Natural killer cell (primary cell): ENCODE data around the gene MRGPRG. TPM values are rescaled to one million over a fixed set of nuclear protein-coding genes. Genes with fewer than 3 reads are reported as not detected.

Experiments used
- ATAC-seq, 3 donors: fragments of 150-1000 bp in 2 of 3; fragments of 200-7000 bp in 1 of 3; cut with Tn5 transposase; 1 replicate in 1 of 3; 2 replicates in 2 of 3; pipeline ENCODE4 v1.10.0; 2021; ENCODE audit warnings: mild to moderate bottlenecking in 2 of 3, moderate library complexity in 2 of 3
- DNase-seq, 2 donors: peaks; one replicate each; pipeline versions ENCODE4 v3.0.0 to v3.0.0-alpha.2; 2013 to 2021; ENCODE audit warnings: mixed read lengths in 1 of 2
- H3K27ac ChIP-seq: one replicate; pipeline ENCODE4 v1.5.1; 2013; ENCODE audit warnings: mild to moderate bottlenecking, low read length
- H3K27me3 ChIP-seq: one replicate; pipeline ENCODE4 v1.6.1; 2013; ENCODE audit warnings: low read length; ENCODE audit not compliant: control insufficient read depth, insufficient read depth
- H3K36me3 ChIP-seq: one replicate; pipeline ENCODE4 v1.6.1; 2013; ENCODE audit warnings: low read length; ENCODE audit not compliant: control insufficient read depth, insufficient read depth
- H3K4me1 ChIP-seq: one replicate; pipeline ENCODE4 v1.6.1; 2013; ENCODE audit warnings: low read length; ENCODE audit not compliant: control insufficient read depth, insufficient read depth
- H3K4me3 ChIP-seq: one replicate; pipeline ENCODE4 v1.5.1; 2013; ENCODE audit warnings: low read length
- H3K9me3 ChIP-seq: one replicate; pipeline ENCODE4 v1.6.1; 2013; ENCODE audit warnings: low read length; ENCODE audit not compliant: control insufficient read depth, insufficient read depth
- H3K27ac Mint-ChIP-seq, 2 donors: one replicate each; pipeline ENCODE4 v1.8.0; 2022; ENCODE audit warnings: mild to moderate bottlenecking in 2 of 2, mixed read lengths in 2 of 2, moderate library complexity in 1 of 2
- H3K27me3 Mint-ChIP-seq, 2 donors: one replicate each; pipeline ENCODE4 v1.8.0; 2022; ENCODE audit warnings: low read depth in 2 of 2, mixed read lengths in 2 of 2
- H3K36me3 Mint-ChIP-seq: one replicate; pipeline ENCODE4 v1.8.0; 2022; ENCODE audit warnings: mixed read lengths
- H3K4me1 Mint-ChIP-seq, 2 donors: one replicate each; pipeline ENCODE4 v1.8.0; 2022; ENCODE audit warnings: mixed read lengths in 2 of 2
- H3K4me3 Mint-ChIP-seq: one replicate; pipeline ENCODE4 v1.8.0; 2022; ENCODE audit warnings: mild to moderate bottlenecking, moderate library complexity, mixed read lengths
- H3K9me3 Mint-ChIP-seq, 2 donors: one replicate each; pipeline ENCODE4 v1.8.0; 2022; ENCODE audit warnings: mixed read lengths in 2 of 2
- CTCF ChIP-seq: fragments of 200-600 bp; IDR thresholded peaks from one replicate; pipeline ENCODE4 v1.8.0; 2022; ENCODE audit warnings: antibody characterized with exemption
- WGBS: methylation state at CpG from one replicate; pipeline ENCODE4 v1.1.7; 2013; ENCODE audit warnings: missing lambda C conversion rate; ENCODE audit not compliant: insufficient coverage; 5-methylcytosine and 5-hydroxymethylcytosine counted together
- intact Hi-C: fragments of 100-400 bp; cut with micrococcal nuclease; formaldehyde crosslinking; loops from one replicate; pipeline ENCODE4 v1.14.2; 2022
- total RNA-seq, 4 donors: library from RNA; stranded (reverse); fragments of 120-200 nt in 1 of 4; gene quantifications; one replicate each; pipeline versions ENCODE4 v1.2.3 to v1.2.4, GENCODE V29; 2013 to 2022

MRGPRG gene
- total RNA-seq, 3 donors from 2014 or later (not counting 1 experiment from before 2014, with no cell fraction given): not detected

GRCh38 chr11:3174387-3174786 is 44.2 kb downstream of the MRGPRG start:
- Mint-ChIP-seq H3K4me1 (peaks cover 5 to 17% of the 10 kb centered on the region in 2 donors), H3K4me3 (no peak overlapping the region), H3K36me3 (no peaks in the 10 kb centered on the region), H3K9me3 (peaks cover 0 to 5% of the 10 kb centered on the region in 2 donors), H3K27ac (no peak overlapping the region), H3K27me3 (peaks cover 0 to 10% of the 10 kb centered on the region in 2 donors)
- Histone ChIP-seq H3K36me3 (no peaks in the 10 kb centered on the region), H3K9me3 (peaks cover 6% of the 10 kb centered on the region), H3K27me3 (peaks cover 7% of the 10 kb centered on the region), H3K27ac (no peak overlapping the region), H3K4me1 (peaks cover 6% of the 10 kb centered on the region), H3K4me3 (no peak overlapping the region)
- no peak for TF ChIP-seq CTCF
- no peak for DNase-seq
- intact Hi-C loops: no loop called here
- WGBS: 92% methylated on average over 3 of the region's 3 CpGs
- no peak for ATAC-seq

- peaks cover 5 to 23% of the 10 kb centered on the region in 2 donors for H3K4me1 Mint-ChIP-seq
- H3K4me3 Mint-ChIP-seq: no peak overlapping the region
- no peak for TF ChIP-seq CTCF
- Histone ChIP-seq H3K4me1 (peaks cover 12% of the 10 kb centered on the region), H3K27me3 (peaks cover 9% of the 10 kb centered on the region), H3K4me3 (no peak overlapping the region), H3K36me3 (no peaks in the 10 kb centered on the region), H3K9me3 (peaks cover 6% of the 10 kb centered on the region), H3K27ac (no peak overlapping the region)
- H3K9me3 Mint-ChIP-seq: peaks cover 0 to 5% of the 10 kb centered on the region in 2 donors
- intact Hi-C loops: no loop called here
- 98% methylated on average over 2 of the region's 2 CpGs for WGBS
- H3K27ac Mint-ChIP-seq: no peak overlapping the region
- DNase-seq (no peak), ATAC-seq (no peak)
- H3K27me3 Mint-ChIP-seq: peaks cover 0 to 14% of the 10 kb centered on the region in 2 donors
- H3K36me3 Mint-ChIP-seq: no peaks in the 10 kb centered on the region
These were observed 44.8 kb downstream of the MRGPRG start for GRCh38 chr11:3173795-3174194.

DNA sequence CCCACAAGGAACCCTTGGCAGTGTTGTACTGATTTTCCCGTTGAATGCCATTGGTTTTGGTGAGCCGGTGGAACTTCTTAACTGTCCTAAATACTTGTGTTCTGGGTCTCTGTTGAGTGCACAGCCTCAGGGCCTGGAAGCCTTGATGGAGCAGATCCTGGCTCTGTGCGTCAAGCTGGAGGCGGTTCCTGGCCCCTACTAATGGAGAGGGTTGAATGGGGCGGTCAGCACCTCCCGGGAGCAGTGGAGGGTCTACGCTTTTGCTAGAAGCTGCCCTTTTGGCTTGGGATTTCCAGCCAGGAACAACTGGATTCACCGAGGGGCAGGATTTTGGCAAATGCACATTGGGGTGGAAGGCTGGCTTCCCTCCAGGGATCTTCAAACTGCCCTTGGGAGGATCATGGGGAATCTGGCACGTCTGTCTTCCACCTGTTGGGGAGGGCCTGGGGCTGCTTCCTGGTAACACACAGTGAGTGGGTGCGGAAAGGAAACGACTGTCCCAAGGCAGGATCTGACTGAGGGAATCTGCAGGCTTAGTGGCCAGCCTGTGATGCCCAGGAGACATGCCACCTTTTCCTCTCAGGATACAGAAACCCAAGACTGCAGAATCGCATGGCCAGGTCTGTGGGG is 46.6 kb downstream of the MRGPRG start:
- DNase-seq: no peak
- intact Hi-C loops: no loop called here
- Histone ChIP-seq H3K4me3 (no peak overlapping the region), H3K4me1 (peaks cover 18% of the 10 kb centered on the region), H3K27ac (no peak overlapping the region), H3K27me3 (peaks cover 9% of the 10 kb centered on the region), H3K36me3 (no peaks in the 10 kb centered on the region), H3K9me3 (peaks cover 6% of the 10 kb centered on the region)
- ATAC-seq: no peak
- H3K27me3 Mint-ChIP-seq: peaks cover 0 to 14% of the 10 kb centered on the region in 2 donors
- no peaks in the 10 kb centered on the region for H3K36me3 Mint-ChIP-seq
- no peak overlapping the region for H3K27ac Mint-ChIP-seq
- H3K9me3 Mint-ChIP-seq: peaks cover 0 to 5% of the 10 kb centered on the region in 2 donors
- H3K4me1 Mint-ChIP-seq: peaks cover 5 to 23% of the 10 kb centered on the region in 2 donors
- no peak for TF ChIP-seq CTCF
- H3K4me3 Mint-ChIP-seq: no peak overlapping the region
- 87% methylated on average over 12 of the region's 12 CpGs for WGBS
